ENCODE data around the gene ADAM12.
A peak's percentile ranks its signal among the peaks of the same experiment; 100 is the strongest.

ADAM12 gene

GRCh38 chr10:126421756-126422256 lies 33.5 kb upstream of the ADAM12 start:
- peak; percentile 99 for DNase-seq (ENCODE audit: low read depth)
- H3K4me3 ChIP-seq (ENCODE audit: control insufficient read depth, low read depth, low read length): peak overlapping the region; percentile 18
- no peak for TF ChIP-seq CTCF (conservative IDR thresholded peaks at IDR 0.05; ENCODE audit: control insufficient read depth, insufficient read depth, low read depth, low read length)

GRCh38 chr10:126420567-126421300 lies 32.5 kb upstream of the ADAM12 start:
- DNase-seq (ENCODE audit: low read depth): peak; percentile 85
- H3K4me3 ChIP-seq (ENCODE audit: control insufficient read depth, low read depth, low read length): peak overlapping the region; percentile 18
- TF ChIP-seq CTCF (conservative IDR thresholded peaks at IDR 0.05; ENCODE audit: control insufficient read depth, insufficient read depth, low read depth, low read length): no peak

GRCh38 chr10:126417220-126417825 lies 29.0 kb upstream of the ADAM12 start:
- no peak for TF ChIP-seq CTCF (conservative IDR thresholded peaks at IDR 0.05; ENCODE audit: control insufficient read depth, insufficient read depth, low read depth, low read length)
- DNase-seq (ENCODE audit: low read depth): no peak

GRCh38 chr10:126409821-126410220 lies 21.5 kb upstream of the ADAM12 start:
- no peak overlapping the region for H3K4me3 ChIP-seq (ENCODE audit: control insufficient read depth, low read depth, low read length)
- no peak for TF ChIP-seq CTCF (conservative IDR thresholded peaks at IDR 0.05; ENCODE audit: control insufficient read depth, insufficient read depth, low read depth, low read length)
- no peak for DNase-seq (ENCODE audit: low read depth)

More at GRCh38 chr10:126417220-126417825, 29.0 kb upstream of the ADAM12 start:
- no peak overlapping the region for H3K4me3 ChIP-seq (ENCODE audit: control insufficient read depth, low read depth, low read length)

- H3K4me3 ChIP-seq (ENCODE audit: control insufficient read depth, low read depth, low read length): no peak overlapping the region
- DNase-seq (ENCODE audit: low read depth): no peak
- no peak for TF ChIP-seq CTCF (conservative IDR thresholded peaks at IDR 0.05; ENCODE audit: control insufficient read depth, insufficient read depth, low read depth, low read length)
Measured at GRCh38 chr10:126408953-126409641, 20.8 kb upstream of the ADAM12 start.

- H3K4me3 ChIP-seq (ENCODE audit: control insufficient read depth, low read depth, low read length): no peak overlapping the region
- TF ChIP-seq CTCF (conservative IDR thresholded peaks at IDR 0.05; ENCODE audit: control insufficient read depth, insufficient read depth, low read depth, low read length): no peak
- DNase-seq (ENCODE audit: low read depth): peak; percentile 24
Measured at GRCh38 chr10:126407831-126408230, 19.6 kb upstream of the ADAM12 start.

Measured in fibroblast of mammary gland (primary cell).